ENCODE results near the gene ASPSCR1.

DNA sequence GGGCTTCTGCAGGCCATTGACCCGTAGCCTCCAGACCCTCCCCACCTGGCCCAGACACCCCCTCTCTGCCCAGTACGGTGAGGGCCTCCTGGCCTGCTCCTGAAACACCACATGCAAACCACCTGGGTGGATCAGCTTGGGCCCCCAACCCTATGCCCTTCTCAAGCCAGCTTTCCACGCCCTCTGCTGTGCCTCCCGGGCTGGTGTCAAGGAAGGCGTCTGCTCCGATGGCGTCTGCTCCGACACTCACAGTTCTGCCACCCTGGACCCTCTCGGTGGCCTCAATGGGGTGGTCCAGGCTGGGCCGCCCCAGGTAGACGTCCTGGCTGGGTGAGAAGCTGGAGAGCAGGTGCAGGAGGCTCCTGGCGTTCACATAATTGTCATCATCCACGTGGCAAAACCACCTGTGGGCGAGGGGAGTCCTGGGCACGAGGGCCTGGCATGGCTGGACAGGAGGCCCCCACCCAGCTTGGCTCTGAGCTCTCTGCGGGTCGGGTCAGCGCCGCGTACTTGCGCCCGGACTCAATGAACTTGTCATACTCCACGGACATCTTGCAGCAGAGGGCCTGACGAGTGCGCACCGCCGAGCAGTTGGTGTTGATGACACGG is 72.8 kb downstream of the ASPSCR1 start:
- TF ChIP-seq, protein P1, sequence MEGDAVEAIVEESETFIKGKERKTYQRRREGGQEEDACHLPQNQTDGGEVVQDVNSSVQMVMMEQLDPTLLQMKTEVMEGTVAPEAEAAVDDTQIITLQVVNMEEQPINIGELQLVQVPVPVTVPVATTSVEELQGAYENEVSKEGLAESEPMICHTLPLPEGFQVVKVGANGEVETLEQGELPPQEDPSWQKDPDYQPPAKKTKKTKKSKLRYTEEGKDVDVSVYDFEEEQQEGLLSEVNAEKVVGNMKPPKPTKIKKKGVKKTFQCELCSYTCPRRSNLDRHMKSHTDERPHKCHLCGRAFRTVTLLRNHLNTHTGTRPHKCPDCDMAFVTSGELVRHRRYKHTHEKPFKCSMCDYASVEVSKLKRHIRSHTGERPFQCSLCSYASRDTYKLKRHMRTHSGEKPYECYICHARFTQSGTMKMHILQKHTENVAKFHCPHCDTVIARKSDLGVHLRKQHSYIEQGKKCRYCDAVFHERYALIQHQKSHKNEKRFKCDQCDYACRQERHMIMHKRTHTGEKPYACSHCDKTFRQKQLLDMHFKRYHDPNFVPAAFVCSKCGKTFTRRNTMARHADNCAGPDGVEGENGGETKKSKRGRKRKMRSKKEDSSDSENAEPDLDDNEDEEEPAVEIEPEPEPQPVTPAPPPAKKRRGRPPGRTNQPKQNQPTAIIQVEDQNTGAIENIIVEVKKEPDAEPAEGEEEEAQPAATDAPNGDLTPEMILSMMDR (IDR thresholded peaks at IDR 0.05 in 2 of 3, conservative IDR thresholded peaks at IDR 0.05 in 1 of 3; ENCODE audit: control insufficient read depth in 2 of 3, extremely low read depth in 1 of 3, insufficient read depth in 1 of 3, low read depth in 3 of 3, low read length in 3 of 3), result no peak
- TF ChIP-seq EED (IDR thresholded peaks at IDR 0.05; ENCODE audit: low read depth), result no peak
- no peak for TF ChIP-seq YY1 (IDR thresholded peaks at IDR 0.05; ENCODE audit: low read depth, low read length)
- no peak for TF ChIP-seq EP300 (IDR thresholded peaks at IDR 0.05; ENCODE audit: borderline replicate concordance in 1 of 2, control insufficient read depth in 1 of 2, low read depth in 2 of 2, low read length in 2 of 2)
- TF ChIP-seq ELK1 (IDR thresholded peaks at IDR 0.05; ENCODE audit: low read depth, low read length), result no peak
- no peak for TF ChIP-seq JUNB (IDR thresholded peaks at IDR 0.05)
- TF ChIP-seq MAX (IDR thresholded peaks at IDR 0.05; ENCODE audit: low read depth, low read length), result no peak
- TF ChIP-seq SPI1 (IDR thresholded peaks at IDR 0.05; ENCODE audit: borderline replicate concordance, insufficient read depth, low read depth, low read length), result no peak
- no peak for TF ChIP-seq RAD21 (IDR thresholded peaks at IDR 0.05; ENCODE audit: insufficient read depth, low read depth, low read length)
- TF ChIP-seq NFYB (IDR thresholded peaks at IDR 0.05; ENCODE audit: insufficient read depth, low read depth, low read length), result no peak
